ENCODE results near the gene BBS9. TPM values are rescaled to one million over a fixed set of nuclear protein-coding genes. Genes with fewer than 3 reads are reported as not detected.

BBS9 gene
- total and polyA plus RNA-seq, 2 of the 4 experiments (the other 2 are of a cell fraction), result 7.9 to 9.5 TPM

DNA sequence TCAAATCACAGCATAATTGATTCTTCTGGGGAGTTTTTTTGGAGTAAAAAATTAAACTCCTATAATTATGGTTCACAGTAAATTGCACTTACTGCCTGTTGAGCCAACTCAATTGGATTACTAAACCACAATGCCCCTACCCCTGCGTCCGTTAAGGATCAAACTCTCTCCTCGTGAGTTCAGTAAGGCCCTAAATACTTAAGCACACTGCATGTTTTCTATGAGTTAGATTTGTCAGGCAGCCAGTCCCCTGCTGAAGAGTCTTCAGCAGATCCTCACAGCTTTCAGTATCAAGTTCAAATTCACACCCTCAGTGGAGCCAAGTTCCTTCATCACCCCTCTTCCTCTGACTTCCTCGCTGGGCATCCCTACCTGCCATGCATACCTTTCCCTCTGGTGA lies 501.0 kb downstream of the BBS9 start:
- Histone ChIP-seq H4K8ac (ENCODE audit: low read depth in 2 of 2, low read length in 2 of 2) (no peak overlapping the region), H4K5ac (ENCODE audit: low read depth, low read length) (no peak overlapping the region), H2AK9ac (replicated peaks; ENCODE audit: low read depth, low read length, poor library complexity) (no peak overlapping the region), H3K4me1 (ENCODE audit: control insufficient read depth, insufficient read depth, low read length) (no peaks in the 10 kb centered on the region; the same call in 1 of the 2 replicates), H3K9me3 (ENCODE audit: control insufficient read depth, insufficient read depth, low read length) (peaks cover 2% of the 10 kb centered on the region; the same call in 1 of the 2 replicates), H3K4me3 (ENCODE audit: insufficient read depth, low read depth, low read length) (no peak overlapping the region), H2AK5ac (ENCODE audit: low read depth, low read length) (no peak overlapping the region), H3K9me1 (ENCODE audit: insufficient read depth, low read length) (no peaks in the 10 kb centered on the region), H2AFZ (replicated peaks; ENCODE audit: low read length, poor library complexity) (no peak overlapping the region), H3K4ac (ENCODE audit: low read depth, low read length) (no peak overlapping the region), H2BK120ac (ENCODE audit: low read depth, low read length) (no peak overlapping the region), H3K27ac (ENCODE audit: insufficient read depth, low read length) (no peak overlapping the region), H2BK20ac (ENCODE audit: low read depth, low read length) (no peak overlapping the region), H3K9ac (ENCODE audit: low read depth, low read length) (no peak overlapping the region), H4K20me1 (ENCODE audit: insufficient read depth, low read length) (no peaks in the 10 kb centered on the region), H4K91ac (ENCODE audit: insufficient read depth, low read depth, low read length) (no peak overlapping the region), H3K56ac (ENCODE audit: extremely low read depth, insufficient read depth, low read length) (no peak overlapping the region), H2BK5ac (ENCODE audit: low read depth, low read length, poor library complexity, severe bottlenecking) (no peak overlapping the region), H3K14ac (replicated peaks; ENCODE audit: low read depth, low read length) (no peak overlapping the region), H3K18ac (ENCODE audit: low read depth, low read length) (0 out of 2 replicates have a peak overlapping the region, but pooled peaks have one; percentile 15), H2BK15ac (ENCODE audit: low read depth, low read length) (no peak overlapping the region), H3K4me2 (ENCODE audit: low read depth, low read length) (no peak overlapping the region), H3K79me1 (ENCODE audit: low read depth in 1 of 2, low read length in 2 of 2) (no peaks in the 10 kb centered on the region), H3K36me3 (ENCODE audit: control insufficient read depth, insufficient read depth, low read length) (no peaks in the 10 kb centered on the region), H3K27me3 (ENCODE audit: control insufficient read depth, insufficient read depth, low read length) (no peaks in the 10 kb centered on the region), H3K23ac (ENCODE audit: low read depth, low read length) (no peak overlapping the region)
- DNase-seq (no peak), ATAC-seq (ENCODE audit: low read depth) (no peak)
- TF ChIP-seq RCOR1 (IDR thresholded peaks at IDR 0.05; ENCODE audit: insufficient replicate concordance, low read length), result no peak
- no peak for TF ChIP-seq FOS (IDR thresholded peaks at IDR 0.05; ENCODE audit: low read depth, low read length)
- no peak for TF ChIP-seq NFE2L2 (IDR thresholded peaks at IDR 0.05; ENCODE audit: low read depth, low read length)
- TF ChIP-seq, protein P1, sequence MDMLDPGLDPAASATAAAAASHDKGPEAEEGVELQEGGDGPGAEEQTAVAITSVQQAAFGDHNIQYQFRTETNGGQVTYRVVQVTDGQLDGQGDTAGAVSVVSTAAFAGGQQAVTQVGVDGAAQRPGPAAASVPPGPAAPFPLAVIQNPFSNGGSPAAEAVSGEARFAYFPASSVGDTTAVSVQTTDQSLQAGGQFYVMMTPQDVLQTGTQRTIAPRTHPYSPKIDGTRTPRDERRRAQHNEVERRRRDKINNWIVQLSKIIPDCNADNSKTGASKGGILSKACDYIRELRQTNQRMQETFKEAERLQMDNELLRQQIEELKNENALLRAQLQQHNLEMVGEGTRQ (IDR thresholded peaks at IDR 0.05; ENCODE audit: low read depth, low read length), result no peak
- TF ChIP-seq, protein P2, sequence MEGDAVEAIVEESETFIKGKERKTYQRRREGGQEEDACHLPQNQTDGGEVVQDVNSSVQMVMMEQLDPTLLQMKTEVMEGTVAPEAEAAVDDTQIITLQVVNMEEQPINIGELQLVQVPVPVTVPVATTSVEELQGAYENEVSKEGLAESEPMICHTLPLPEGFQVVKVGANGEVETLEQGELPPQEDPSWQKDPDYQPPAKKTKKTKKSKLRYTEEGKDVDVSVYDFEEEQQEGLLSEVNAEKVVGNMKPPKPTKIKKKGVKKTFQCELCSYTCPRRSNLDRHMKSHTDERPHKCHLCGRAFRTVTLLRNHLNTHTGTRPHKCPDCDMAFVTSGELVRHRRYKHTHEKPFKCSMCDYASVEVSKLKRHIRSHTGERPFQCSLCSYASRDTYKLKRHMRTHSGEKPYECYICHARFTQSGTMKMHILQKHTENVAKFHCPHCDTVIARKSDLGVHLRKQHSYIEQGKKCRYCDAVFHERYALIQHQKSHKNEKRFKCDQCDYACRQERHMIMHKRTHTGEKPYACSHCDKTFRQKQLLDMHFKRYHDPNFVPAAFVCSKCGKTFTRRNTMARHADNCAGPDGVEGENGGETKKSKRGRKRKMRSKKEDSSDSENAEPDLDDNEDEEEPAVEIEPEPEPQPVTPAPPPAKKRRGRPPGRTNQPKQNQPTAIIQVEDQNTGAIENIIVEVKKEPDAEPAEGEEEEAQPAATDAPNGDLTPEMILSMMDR (conservative IDR thresholded peaks at IDR 0.05; ENCODE audit: low read depth, low read length), result no peak
- no peak for TF ChIP-seq CHD1 (IDR thresholded peaks at IDR 0.05; ENCODE audit: low read depth, low read length)
- TF ChIP-seq RAD21 (IDR thresholded peaks at IDR 0.05; ENCODE audit: low read length), result no peak
- TF ChIP-seq POLR2A (IDR thresholded peaks at IDR 0.05; ENCODE audit: low read depth, low read length), result no peak
- no peak for TF ChIP-seq RFX5 (IDR thresholded peaks at IDR 0.05; ENCODE audit: low read depth, low read length)
- TF ChIP-seq MAFK (IDR thresholded peaks at IDR 0.05; ENCODE audit: low read depth, low read length), result no peak
- TF ChIP-seq MAZ (IDR thresholded peaks at IDR 0.05; ENCODE audit: borderline replicate concordance, low read depth, low read length), result no peak
- no peak for TF ChIP-seq SMC3 (IDR thresholded peaks at IDR 0.05; ENCODE audit: low read depth, low read length)
- no peak for TF ChIP-seq BHLHE40 (IDR thresholded peaks at IDR 0.05; ENCODE audit: low read depth, low read length)
- TF ChIP-seq MXI1 (IDR thresholded peaks at IDR 0.05; ENCODE audit: borderline replicate concordance, low read depth, low read length), result no peak
- TF ChIP-seq, protein P3, sequence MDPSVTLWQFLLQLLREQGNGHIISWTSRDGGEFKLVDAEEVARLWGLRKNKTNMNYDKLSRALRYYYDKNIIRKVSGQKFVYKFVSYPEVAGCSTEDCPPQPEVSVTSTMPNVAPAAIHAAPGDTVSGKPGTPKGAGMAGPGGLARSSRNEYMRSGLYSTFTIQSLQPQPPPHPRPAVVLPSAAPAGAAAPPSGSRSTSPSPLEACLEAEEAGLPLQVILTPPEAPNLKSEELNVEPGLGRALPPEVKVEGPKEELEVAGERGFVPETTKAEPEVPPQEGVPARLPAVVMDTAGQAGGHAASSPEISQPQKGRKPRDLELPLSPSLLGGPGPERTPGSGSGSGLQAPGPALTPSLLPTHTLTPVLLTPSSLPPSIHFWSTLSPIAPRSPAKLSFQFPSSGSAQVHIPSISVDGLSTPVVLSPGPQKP (IDR thresholded peaks at IDR 0.05; ENCODE audit: borderline replicate concordance, low read depth, low read length), result no peak
- no peak for TF ChIP-seq CEBPB (IDR thresholded peaks at IDR 0.05; ENCODE audit: low read depth, low read length)
- BruUV-seq (replicated peaks), result no TSS peak
- ChIA-PET CTCF (no interaction called here), POLR2A (ENCODE audit: unreplicated experiment) (no interaction called here)
- 82% methylated on average over 2 of the region's 4 CpGs; no CpG with 5 or more reads in 1 of the 2 experiments for WGBS, 2 experiments (ENCODE audit: extremely low coverage in 2 of 2, insufficient read length in 1 of 2)
- intact Hi-C loops (cut with micrococcal nuclease), result no loop called here
- in situ Hi-C loops (cut with MboI; ENCODE audit: low sequenced_read_pairs), result no loop called here
- dilution Hi-C loops (cut with HindIII; ENCODE audit: low sequenced_read_pairs, unreplicated experiment), result no loop called here
